ENCODE data around the gene LENEP.

Gene LENEP

GRCh38 chr1:154999571-155000410 is 6.4 kb downstream of the LENEP start:
- peak; percentile 45 to 66 for DNase-seq

GRCh38 chr1:155000411-155000725 is 7.0 kb downstream of the LENEP start:
- DNase-seq: no peak

DNA sequence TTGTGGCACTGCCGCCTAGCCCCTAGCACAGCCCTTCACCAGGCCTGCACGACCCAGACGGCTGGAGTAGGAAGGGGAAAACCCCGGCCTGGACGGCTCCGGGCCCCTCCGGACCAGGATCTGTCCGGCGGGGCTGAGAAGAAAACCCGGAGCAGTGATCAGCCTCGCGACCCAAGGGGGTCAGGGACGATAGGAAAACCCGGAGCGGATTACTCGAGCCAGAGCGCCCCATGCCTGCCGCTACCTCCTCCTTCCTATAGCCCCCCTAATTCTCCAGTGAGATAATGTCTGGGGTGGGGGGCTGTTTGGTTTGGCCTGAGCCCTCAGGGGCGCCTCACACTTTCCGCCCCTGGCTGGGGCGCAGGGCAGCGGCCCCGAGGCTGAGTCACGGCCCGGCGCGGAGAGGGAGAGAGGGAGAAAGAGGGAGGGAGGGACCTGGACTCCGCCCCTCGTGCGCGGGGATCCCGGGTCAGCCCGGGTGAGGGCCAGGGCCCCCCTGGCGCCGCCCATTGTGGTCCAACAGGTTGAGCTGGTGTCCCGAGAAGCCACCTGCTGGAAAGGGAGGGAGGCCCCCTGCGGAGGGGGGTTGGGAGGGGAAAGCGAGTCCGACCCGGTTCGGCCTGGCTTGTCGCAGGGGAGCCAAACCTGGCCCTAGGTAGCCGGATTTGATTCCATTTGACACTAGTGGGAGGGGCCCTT is 7.5 kb downstream of the LENEP start:
- DNase-seq: peak; percentile 73 to 83

- DNase-seq: no peak
Observed at GRCh38 chr1:155001425-155001674, 8.0 kb downstream of the LENEP start.

DNA sequence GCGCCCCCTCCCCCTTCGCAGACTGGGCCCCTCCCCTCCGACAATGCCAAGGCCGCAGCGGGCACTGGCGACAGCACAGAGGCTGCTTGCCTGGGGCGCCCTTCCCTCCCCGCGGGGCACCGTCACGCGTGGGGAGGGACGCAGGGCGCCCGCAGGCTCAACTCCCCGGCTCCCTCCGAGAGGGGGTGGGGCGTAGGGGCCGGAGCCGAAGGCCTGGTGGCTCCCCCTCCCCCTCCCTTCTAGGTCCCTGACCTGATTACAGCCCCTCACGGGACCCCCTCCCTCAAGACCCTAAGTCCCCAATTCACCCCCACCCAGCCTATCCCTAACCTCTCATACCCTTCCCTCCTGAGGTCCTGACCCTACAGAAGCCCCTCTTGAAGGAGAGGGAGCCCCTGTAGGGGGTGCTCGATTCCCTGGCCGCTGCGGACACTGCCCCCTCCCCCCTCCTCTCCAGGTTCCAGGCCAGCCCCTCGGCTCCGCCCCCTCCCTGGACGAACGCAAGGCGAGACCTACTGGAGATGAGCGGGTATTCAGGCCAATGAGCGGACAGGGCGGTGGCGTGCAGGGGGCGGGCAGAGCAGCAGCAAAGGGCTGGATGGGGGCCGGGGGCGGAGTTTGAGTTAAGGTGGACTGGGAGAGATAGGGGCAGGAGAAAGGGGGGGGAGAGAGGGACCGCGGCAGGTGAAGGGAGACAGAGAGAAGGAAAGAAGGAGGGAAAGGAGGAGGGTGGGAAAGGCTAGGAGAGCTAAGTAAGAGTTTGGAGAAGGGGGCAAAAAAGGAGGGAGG is 8.5 kb downstream of the LENEP start:
- peak; percentile 98 for DNase-seq

- DNase-seq: no peak
Observed at GRCh38 chr1:155002464-155003226, 9.3 kb downstream of the LENEP start, which contains the start of gene ZBTB7B. ZBTB7B (plus strand) TSS chr1:155002802; CDS start chr1:155014661, 11,859 bp downstream.

- no peak for DNase-seq
Observed at GRCh38 chr1:155003227-155003765, 9.9 kb downstream of the LENEP start.

GRCh38 chr1:155003766-155004351 is 10.5 kb downstream of the LENEP start:
- DNase-seq: no peak

DNA sequence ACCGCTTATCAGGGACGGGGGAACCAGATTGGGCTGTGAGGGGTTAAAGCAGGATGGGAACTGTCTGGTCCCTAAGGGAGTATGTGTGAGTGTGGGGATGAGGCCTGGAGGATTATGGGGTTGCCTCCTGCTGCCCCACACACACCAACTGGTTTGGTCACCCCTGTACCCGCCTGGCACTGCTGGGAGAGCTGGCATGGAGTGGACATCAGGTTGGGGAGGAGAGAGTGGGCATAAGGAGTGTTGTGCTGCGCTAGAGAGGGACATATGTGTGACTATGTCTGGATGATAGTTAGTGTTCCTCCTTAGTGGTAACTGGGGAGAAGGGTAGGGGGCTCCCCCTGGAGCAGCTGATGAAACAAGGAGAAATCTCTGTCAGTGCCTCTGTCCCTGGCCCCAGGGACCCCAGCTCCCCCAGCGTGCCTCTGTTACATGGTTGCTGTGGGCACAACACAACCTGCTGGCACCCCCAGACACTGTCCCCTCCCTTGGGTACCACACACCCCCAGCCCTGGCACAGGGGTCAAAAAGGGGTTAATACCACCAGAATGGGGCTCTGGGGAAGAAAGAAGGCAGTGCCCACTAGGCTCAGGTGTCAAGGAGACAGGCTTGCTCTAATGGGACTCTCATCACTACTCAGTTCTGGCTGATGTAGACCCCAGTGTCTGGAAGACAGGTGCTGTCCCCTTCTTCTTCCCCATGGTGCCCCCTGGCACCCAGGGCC is 11.1 kb downstream of the LENEP start:
- DNase-seq: no peak

- peak; percentile 45 to 54 for DNase-seq
Observed at GRCh38 chr1:155005076-155006011, 12.0 kb downstream of the LENEP start.

- DNase-seq: peak; percentile 55 to 67
Observed at GRCh38 chr1:155006601-155007101, 13.3 kb downstream of the LENEP start.

- DNase-seq: no peak
Observed at GRCh38 chr1:155007251-155007828, 14.0 kb downstream of the LENEP start.

- DNase-seq: no peak
Observed at GRCh38 chr1:155008015-155008941, 14.9 kb downstream of the LENEP start.

GRCh38 chr1:155009221-155009711 is 15.9 kb downstream of the LENEP start:
- no peak for DNase-seq

DNA sequence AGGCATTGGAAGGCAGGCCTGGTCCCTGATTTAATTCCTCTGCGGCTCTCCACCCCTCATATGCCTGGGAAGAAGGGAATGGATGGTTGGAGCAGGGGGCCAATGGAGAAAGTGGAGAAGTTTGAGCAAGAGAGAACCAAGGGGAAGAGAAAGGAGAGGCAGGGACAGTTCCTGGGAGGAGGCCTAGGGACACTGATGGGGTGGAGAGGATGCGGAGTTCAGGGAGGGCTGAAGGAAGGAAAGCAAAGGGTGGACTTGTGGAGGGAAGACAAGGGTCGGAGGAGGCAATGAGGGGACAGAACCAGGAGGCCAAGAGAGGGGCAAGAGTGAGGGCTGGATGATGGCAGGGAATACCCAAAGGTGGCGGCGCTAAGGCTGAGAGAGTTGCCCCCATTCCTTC is 16.4 kb downstream of the LENEP start:
- no peak for DNase-seq

- no peak for DNase-seq
Observed at GRCh38 chr1:155010211-155010918, 17.0 kb downstream of the LENEP start.

DNA sequence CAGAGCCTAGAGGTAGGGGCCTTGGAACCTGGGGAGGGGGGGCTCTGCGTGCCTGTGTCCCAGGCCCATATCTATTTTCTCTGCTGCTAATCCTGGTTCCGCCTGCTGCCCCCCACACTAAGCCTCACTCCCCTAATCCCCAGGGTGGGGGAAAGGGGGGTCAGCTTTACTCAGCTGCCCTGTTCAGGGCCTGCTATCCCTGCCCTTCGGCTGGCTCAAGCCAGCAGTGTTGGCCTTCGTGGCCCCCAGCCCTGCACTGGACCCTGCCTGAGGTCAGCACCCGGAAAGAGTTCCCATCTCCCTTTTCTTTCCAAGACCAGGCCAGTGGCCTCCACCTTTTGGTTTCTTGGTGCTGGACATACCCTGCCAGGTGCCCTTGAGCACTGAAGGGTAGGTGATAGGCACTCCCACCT is 17.6 kb downstream of the LENEP start:
- no peak for DNase-seq
